Esophagus squamous epithelium (tissue), 4 donors: Measurements from ENCODE around the gene RNF150.

Experiments used
- CTCF ChIP-seq, 6 experiments: fragments of 450-650 bp in 4 of 6; fragments of 200-600 bp in 2 of 6; sonication (generic) in 2 of 6; IDR thresholded peaks; one replicate each; pipeline ENCODE4 v1.5.1; 2016 to 2019; ENCODE audit warnings: antibody characterized with exemption in 6 of 6, mild to moderate bottlenecking in 4 of 6, moderate library complexity in 4 of 6
- POLR2A ChIP-seq, 4 donors: fragments of 450-650 bp; IDR thresholded peaks; one replicate each; pipeline ENCODE4 v1.6.1; 2017; ENCODE audit warnings: antibody characterized with exemption in 4 of 4, mild to moderate bottlenecking in 4 of 4, moderate library complexity in 3 of 4

DNA sequence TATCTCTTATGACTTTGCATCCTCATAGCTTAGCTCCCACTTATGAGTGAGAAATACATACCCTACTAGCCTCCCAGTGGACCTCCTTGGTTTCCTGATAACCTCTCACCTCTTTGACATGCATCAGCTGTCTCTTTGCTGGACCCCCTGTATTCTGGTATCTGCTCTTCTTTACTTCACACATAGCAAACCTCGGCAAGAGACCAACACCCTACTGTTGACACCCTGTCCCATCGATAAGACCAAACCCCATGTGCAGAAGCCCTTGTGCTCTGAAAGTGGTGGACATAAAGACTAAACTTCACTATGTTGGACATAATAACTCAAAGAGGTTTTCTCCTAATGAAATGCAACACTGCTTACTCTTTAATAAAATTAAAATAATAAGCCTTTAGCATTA is 75.7 kb downstream of the RNF150 start:
- TF ChIP-seq CTCF (IDR thresholded peaks at IDR 0.05) (no peak), POLR2A (IDR thresholded peaks at IDR 0.05) (no peak)
